ENCODE data around the gene SELENOF. TPM values are rescaled to one million over a fixed set of nuclear protein-coding genes. Genes with fewer than 3 reads are reported as not detected.

The SELENOF gene
- polyA plus RNA-seq (ENCODE audit: insufficient read length in 3 of 3): 100 to 1,000 TPM; 343 to 371 (median 347) TPM

- peak; percentile 100 for DNase-seq (ENCODE audit: low read depth in 3 of 3, low spot score in 2 of 3)
Measured at GRCh38 chr1:86913896-86914600, at the start of gene SELENOF. Gene SELENOF, minus strand, starts transcription at chr1:86914126. Its CDS starts 15 bp downstream, at chr1:86914111.

DNA sequence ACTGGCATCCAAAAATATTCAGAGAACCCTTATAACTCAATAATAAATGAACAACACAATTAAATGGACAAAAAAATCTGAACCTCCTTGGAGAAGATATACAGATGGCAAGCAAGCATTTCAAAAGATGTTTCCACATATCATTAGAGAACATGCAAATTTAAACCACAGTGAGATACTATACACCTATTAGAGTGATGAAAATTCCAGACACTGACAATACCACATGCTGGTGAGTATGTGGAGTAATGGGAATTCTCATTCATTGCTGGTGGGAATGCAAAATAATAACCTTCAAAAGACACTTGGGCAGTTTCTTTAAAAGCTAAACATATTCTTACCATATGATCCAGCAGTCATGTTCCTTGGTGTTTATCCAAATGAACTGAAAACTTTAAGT, 46.6 kb upstream of the SELENOF start:
- no peak for DNase-seq (ENCODE audit: low read depth in 3 of 3, low spot score in 2 of 3)

DNA sequence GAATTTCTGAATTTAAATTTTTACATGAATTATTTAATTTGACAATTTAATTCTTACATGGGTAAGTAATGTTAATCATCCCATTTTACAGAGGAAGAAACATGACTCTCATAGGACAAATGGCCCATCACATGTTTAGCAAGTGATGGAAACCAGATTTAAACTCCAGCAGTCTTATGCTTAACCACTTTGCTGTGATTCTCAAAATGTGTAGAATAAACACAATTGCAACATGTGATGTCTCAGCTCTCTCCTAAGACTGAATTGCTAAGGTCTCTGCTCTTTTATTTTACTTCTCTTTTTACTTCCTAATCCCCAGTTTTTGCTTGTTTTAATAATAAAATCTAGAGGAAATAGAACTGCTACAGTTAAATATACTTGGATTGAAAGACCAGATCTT, 43.3 kb upstream of the SELENOF start:
- no peak for DNase-seq (ENCODE audit: low read depth in 3 of 3, low spot score in 2 of 3)

DNA sequence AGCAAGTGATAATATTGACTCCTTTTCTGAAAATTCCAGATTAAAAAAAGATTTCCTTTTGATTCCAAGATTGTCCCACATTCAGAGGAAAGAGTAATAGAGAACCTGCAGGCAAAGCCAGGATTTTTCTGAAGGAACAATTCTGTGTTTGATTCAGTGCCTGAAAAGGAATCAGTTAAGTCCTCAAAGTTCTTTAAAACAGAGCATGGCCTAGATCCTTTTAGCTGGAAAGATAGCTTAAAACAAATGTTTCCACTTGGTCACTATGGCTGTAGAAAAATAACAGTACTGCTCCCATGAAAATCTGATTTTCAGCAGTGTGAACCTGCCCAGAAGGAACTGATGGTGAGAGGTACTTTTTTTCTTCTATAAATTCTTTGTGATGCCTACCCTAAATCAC, 42.3 kb upstream of the SELENOF start:
- DNase-seq (ENCODE audit: low read depth in 3 of 3, low spot score in 2 of 3): no peak

- no peak for DNase-seq (ENCODE audit: low read depth in 3 of 3, low spot score in 2 of 3)
Measured at GRCh38 chr1:86955678-86956077, 41.8 kb upstream of the SELENOF start.

- no peak for DNase-seq (ENCODE audit: low read depth in 3 of 3, low spot score in 2 of 3)
Measured at GRCh38 chr1:86953167-86953566, 39.2 kb upstream of the SELENOF start.

GRCh38 chr1:86951430-86951829, 37.5 kb upstream of the SELENOF start:
- no peak for DNase-seq (ENCODE audit: low read depth in 3 of 3, low spot score in 2 of 3)

- no peak for DNase-seq (ENCODE audit: low read depth in 3 of 3, low spot score in 2 of 3)
Measured at GRCh38 chr1:86950712-86951419, 36.9 kb upstream of the SELENOF start.

DNA sequence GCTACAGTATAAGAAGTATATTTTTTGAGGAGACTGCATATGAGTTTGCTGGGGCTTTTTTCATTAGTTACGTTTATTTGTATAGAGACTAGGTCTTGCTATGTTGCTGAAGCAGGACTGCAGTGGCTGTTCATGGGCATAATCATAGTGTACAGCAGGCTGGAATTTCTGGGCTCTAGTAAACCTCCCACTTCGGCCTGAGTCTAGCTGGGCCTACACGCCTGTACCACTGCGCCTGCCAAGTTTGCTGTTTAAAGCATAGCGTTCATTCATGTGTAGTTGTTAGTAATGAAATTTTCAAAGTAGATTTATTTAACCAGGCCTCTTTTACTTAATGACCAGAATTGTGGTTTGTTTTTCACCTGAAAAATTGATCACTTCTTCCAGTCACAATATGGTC, 34.3 kb upstream of the SELENOF start:
- no peak for DNase-seq (ENCODE audit: low read depth in 3 of 3, low spot score in 2 of 3)

GRCh38 chr1:86942743-86943142, 28.8 kb upstream of the SELENOF start:
- DNase-seq (ENCODE audit: low read depth in 3 of 3, low spot score in 2 of 3): no peak

DNA sequence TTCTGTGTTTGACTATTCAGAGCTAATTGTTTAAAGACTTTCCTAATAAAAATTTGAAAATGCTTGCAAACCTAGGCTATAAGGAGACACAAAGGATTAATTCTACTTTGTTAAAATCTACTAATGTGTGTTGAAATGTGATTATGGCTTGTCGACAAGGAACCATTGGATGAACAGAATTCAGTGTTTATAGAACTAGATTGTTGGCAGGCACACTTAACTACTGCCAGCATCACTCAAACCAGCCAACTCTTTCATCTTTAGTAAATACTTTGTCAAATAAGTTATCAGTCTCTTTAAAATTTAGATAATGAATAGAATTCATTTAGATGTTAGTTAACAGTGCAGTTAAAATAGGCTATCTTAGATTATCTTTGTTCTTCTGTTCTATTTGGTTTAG, 28.1 kb upstream of the SELENOF start:
- no peak for DNase-seq (ENCODE audit: low read depth in 3 of 3, low spot score in 2 of 3)

- DNase-seq (ENCODE audit: low read depth in 3 of 3, low spot score in 2 of 3): no peak
Measured at GRCh38 chr1:86940599-86940998, 26.7 kb upstream of the SELENOF start.

DNA sequence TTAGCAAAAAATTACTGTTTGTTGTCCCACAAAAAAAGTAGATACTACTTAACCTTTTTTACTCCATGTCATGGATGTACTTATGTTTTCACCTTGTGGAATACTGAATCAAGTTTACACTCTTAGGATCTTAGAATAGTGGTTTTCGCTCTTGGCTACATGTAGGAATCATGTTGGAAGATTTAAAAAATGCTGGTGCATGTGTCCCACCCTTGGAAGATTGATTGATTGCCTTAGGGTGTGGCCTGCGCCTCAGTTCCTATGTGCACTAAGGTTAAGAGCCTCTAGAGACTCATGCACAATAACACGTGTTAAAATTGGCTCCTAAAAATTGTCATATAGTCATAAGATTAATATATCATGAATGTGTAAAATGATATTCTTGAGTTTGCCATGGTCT, 25.5 kb upstream of the SELENOF start:
- DNase-seq (ENCODE audit: low read depth in 3 of 3, low spot score in 2 of 3): no peak

DNA sequence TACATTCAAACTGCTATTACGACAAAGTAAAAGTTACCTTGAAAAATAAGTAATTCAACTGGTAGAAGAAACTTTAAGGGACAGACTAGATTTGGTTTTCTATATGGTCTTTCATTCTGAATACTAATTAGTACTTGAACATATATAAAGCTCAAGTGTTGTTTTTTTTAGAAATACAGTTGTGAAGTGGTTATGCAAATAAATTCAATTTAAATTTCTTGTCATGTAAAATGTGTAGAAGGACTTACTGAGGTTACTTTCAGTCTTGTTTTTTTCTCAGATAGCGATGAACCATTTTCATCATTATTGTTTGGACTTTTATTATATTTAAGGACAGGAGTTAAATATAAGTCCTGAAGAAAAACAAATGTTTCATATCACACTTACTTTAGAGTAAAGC, 24.9 kb upstream of the SELENOF start:
- no peak for DNase-seq (ENCODE audit: low read depth in 3 of 3, low spot score in 2 of 3)

GRCh38 chr1:86938450-86938849, 24.5 kb upstream of the SELENOF start:
- DNase-seq (ENCODE audit: low read depth in 3 of 3, low spot score in 2 of 3): no peak

- no peak for DNase-seq (ENCODE audit: low read depth in 3 of 3, low spot score in 2 of 3)
Measured at GRCh38 chr1:86933562-86934377, 19.8 kb upstream of the SELENOF start.

GRCh38 chr1:86933051-86933450, 19.1 kb upstream of the SELENOF start:
- DNase-seq (ENCODE audit: low read depth in 3 of 3, low spot score in 2 of 3): no peak

DNA sequence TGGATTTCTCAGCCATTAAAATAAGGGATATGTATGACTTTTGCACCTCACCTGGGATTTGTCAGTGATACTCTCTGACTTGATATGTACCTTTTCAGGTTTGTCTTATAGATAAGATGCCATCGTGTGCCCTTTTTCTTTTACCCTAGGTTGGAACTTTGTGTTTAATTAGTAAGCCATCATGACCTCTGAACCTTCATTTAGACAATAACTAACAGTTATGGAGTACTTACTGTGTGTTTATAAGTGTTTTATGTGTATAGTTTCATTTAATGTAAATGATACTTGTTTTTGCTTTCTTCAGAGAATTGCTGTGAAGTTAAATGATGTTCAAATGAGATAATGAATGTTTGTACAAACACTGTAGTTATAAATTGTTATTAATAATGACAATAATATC, 14.9 kb upstream of the SELENOF start:
- DNase-seq (ENCODE audit: low read depth in 3 of 3, low spot score in 2 of 3): no peak

- DNase-seq (ENCODE audit: low read depth in 3 of 3, low spot score in 2 of 3): no peak
Measured at GRCh38 chr1:86926883-86927282, 13.0 kb upstream of the SELENOF start.

DNA sequence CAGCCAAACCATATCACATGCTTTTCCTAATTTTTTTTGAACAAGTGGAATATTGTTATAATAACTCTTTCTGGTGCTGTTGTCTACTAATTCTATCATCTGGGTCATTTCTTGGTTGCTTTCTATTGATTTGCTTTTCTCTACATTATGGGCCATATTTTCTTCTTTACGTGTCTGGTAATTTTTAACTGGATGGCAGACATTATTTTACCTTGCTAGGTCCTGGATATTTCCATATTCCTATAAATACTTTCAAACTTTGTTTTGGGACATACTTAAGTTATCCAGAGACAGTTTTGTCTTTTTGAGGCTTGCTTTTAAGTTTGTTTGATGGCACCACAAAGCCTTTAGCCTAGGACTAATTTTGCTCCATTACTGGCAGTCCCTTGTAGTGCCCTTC, 11.8 kb upstream of the SELENOF start:
- no peak for DNase-seq (ENCODE audit: low read depth in 3 of 3, low spot score in 2 of 3)

DNA sequence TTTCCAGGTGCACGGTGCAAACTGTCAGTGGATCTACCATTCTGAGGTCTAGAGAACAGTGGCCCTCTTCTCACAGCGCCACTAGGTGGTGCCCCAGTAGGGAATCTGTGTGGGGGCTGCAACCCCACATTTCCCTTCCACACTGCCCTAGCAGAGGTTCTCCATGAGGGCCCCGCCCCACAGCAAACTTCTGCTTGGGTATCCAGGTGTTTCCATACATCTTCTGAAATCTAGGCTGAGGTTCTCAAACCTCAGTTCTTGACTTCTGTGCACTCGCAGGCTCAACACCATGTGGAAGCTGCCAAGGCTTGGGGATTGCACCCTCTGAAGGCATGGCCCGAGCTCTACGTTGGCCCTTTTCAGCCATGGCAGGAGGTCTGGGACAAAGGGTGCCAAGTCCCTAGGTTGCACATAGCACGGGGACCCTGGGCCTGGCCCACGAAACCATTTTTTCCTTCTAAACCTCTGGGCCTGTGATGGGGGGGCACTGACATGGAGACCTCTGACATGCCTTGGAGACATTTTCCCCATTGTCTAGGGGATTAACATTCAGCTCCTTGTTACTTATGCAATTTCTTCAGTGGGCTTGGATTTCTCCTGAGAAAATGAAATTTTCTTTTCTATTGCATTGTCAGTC, 10.5 kb upstream of the SELENOF start:
- DNase-seq (ENCODE audit: low read depth in 3 of 3, low spot score in 2 of 3): no peak

Measured in right renal cortex interstitium (tissue), 3 donors.